Activated T-cell treated with anti-CD3 and anti-CD28 coated beads, Interleukin-2, amount 50 U/mL, for 72 hours (primary cell): Measurements from ENCODE around the gene MUC21. TPM values are rescaled to one million over a fixed set of nuclear protein-coding genes. Genes with fewer than 3 reads are reported as not detected.

Experiments
- ATAC-seq, 2 donors: fragments of 150-1000 bp; cut with Tn5 transposase; replicated peaks in 1 of 2; 2 replicates each; pipeline ENCODE4 v1.10.0; 2021; ENCODE audit warnings: moderate library complexity in 2 of 2, mild to moderate bottlenecking in 1 of 2
- DNase-seq, 2 donors: peaks; one replicate each; pipeline ENCODE4 v3.0.0; 2021 to 2022; ENCODE audit warnings: mixed read lengths in 1 of 2
- H3K27ac Mint-ChIP-seq: one replicate; pipeline ENCODE4 v1.8.0; 2022; ENCODE audit warnings: mild to moderate bottlenecking, moderate library complexity, mixed read lengths
- H3K27me3 Mint-ChIP-seq: one replicate; pipeline ENCODE4 v1.8.0; 2022; ENCODE audit warnings: low read depth, mixed read lengths
- H3K36me3 Mint-ChIP-seq, 2 donors: one replicate each; pipeline ENCODE4 v1.8.0; 2022; ENCODE audit warnings: mixed read lengths in 2 of 2, mild to moderate bottlenecking in 1 of 2; ENCODE audit not compliant: insufficient read depth in 2 of 2
- H3K4me1 Mint-ChIP-seq: one replicate; pipeline ENCODE4 v1.8.0; 2022; ENCODE audit warnings: low read depth, mixed read lengths
- H3K4me3 Mint-ChIP-seq, 2 donors: one replicate each; pipeline ENCODE4 v1.8.0; 2022; ENCODE audit warnings: mild to moderate bottlenecking in 2 of 2, mixed read lengths in 2 of 2, moderate library complexity in 2 of 2
- H3K9me3 Mint-ChIP-seq, 2 donors: one replicate each; pipeline ENCODE4 v1.8.0; 2022; ENCODE audit warnings: mixed read lengths in 2 of 2
- total RNA-seq, 2 donors: library from RNA; stranded (reverse); gene quantifications; one replicate each; pipeline ENCODE4 v1.2.3, GENCODE V29; 2022

MUC21 gene
- not detected for total RNA-seq

DNA sequence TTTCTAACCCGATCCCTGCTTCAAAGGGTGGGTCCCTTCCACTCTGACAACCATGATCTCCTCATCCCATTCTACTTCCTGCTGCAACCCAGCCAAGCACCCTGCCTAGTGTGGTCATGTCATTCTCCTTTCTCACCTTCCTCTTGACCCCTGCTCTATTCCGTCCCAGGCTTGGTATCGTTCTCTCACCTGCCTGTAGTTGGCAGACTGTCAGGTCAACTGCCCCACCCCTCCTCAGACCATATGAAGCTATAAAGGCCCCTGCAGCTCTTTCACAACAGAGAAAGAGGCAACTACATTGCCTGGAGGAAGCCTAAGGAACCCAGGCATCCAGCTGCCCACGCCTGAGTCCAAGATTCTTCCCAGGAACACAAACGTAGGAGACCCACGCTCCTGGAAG lies at the start of gene MUC21:
MUC21 (plus strand) TSS at position 280 of the 400 bp plus-strand sequence. CDS start 241 bp downstream, outside the sequence.
- Mint-ChIP-seq H3K9me3 (no peaks in the 10 kb centered on the region), H3K36me3 (no peaks in the 10 kb centered on the region), H3K4me3 (no peak within 1 kb of the TSS), H3K4me1 (peaks cover 22% of the 10 kb centered on the region), H3K27ac (no peak within 1 kb of the TSS), H3K27me3 (peaks cover 32% of the 10 kb centered on the region)
- ATAC-seq (no peak), DNase-seq (no peak)

DNA sequence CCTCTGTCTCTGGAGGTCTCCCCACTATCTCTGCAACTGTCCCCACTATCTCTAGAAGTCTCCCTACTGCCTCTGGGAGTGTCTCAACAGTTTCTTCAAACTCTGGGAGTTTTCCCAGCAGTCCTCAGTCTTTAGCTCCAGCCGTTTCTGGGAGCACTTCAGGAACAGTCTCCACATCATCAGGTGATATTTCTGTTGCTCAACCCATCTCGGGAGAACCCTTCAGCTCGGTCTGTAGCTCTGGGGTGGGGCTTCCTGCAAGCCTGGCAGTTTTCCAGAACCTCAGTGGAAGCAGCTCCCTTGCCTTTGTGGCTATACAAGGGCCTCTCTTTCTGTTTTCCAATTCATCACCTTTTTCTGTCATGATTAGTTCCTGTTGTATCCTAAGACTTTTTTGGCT lies 48.5 kb upstream of the MUC21 start:
- Mint-ChIP-seq H3K27me3 (peaks cover 7% of the 10 kb centered on the region), H3K9me3 (no peaks in the 10 kb centered on the region), H3K27ac (no peak overlapping the region), H3K4me1 (peaks cover 7% of the 10 kb centered on the region), H3K4me3 (no peak overlapping the region), H3K36me3 (no peaks in the 10 kb centered on the region)
- no peak for ATAC-seq
- no peak for DNase-seq

DNA sequence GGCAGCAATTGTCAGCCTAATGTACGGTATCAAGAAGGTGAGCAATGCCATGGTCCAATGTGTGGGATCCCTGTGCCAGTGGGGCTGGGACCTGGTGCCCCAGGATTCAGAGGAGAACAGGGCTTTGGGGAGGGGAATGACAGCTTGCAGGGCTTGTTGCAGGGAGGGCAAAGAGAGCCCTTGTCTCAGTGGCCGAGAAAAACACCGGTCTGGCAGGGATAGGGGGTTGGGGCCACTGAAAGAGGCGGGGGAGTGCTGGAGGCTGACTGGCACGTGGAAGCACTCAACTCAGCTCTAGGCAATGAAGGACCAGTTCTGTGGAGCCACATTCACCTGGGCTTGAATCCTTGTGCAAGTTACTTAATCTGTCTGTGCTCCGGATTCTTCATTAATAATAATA lies 46.3 kb upstream of the MUC21 start:
- Mint-ChIP-seq H3K27me3 (peaks cover 23% of the 10 kb centered on the region), H3K36me3 (no peaks in the 10 kb centered on the region), H3K4me3 (no peak overlapping the region), H3K27ac (no peak overlapping the region), H3K4me1 (peaks cover 7% of the 10 kb centered on the region), H3K9me3 (no peaks in the 10 kb centered on the region)
- DNase-seq (no peak), ATAC-seq (no peak)

DNA sequence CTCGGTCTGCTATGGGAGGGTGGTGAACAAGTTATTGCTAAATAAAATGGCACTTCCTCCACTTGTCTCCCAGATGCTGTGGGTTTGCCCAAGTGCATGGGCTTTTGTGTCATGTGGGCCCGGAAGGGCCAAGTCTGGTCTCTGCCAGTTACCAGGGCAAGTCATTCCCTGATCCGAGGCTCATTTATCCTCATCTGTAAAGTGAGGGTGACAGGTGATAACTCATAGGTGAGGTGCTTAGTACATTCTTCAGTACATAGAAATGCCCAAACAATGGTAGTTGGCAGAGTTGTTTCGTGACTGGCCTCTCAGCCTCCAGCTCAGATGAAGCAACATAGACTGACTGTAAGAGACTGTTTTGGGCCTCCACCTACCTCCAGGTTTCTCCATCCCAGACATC lies 44.8 kb upstream of the MUC21 start:
- Mint-ChIP-seq H3K9me3 (no peaks in the 10 kb centered on the region), H3K27me3 (peaks cover 38% of the 10 kb centered on the region), H3K4me3 (no peak overlapping the region), H3K36me3 (no peaks in the 10 kb centered on the region), H3K4me1 (peaks cover 17% of the 10 kb centered on the region), H3K27ac (no peak overlapping the region)
- DNase-seq (no peak), ATAC-seq (no peak)

DNA sequence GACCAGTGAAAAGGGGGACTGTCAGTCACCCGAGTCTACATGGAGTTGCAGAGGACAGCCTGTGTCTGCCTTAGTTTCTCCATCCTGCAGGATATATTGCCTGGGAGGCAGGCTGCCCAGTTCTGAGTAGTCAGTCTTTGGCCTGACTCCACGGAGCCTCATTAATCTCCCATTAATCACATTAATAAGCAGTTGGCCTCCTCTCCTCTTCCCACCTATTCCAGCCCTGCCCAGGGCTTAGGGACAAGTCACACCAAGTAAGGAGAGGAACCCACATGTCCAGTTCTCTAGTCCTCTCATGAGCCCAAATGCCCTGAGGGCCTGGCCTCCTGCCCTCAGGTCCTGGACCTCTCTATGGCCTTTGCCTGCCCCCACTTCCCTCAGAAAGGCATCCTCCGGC lies 44.0 kb upstream of the MUC21 start:
- H3K9me3 Mint-ChIP-seq, result no peaks in the 10 kb centered on the region
- peaks cover 45% of the 10 kb centered on the region for H3K27me3 Mint-ChIP-seq
- peaks cover 17% of the 10 kb centered on the region for H3K4me1 Mint-ChIP-seq
- H3K4me3 Mint-ChIP-seq, result no peak overlapping the region
- H3K36me3 Mint-ChIP-seq, result no peaks in the 10 kb centered on the region
- no peak overlapping the region for H3K27ac Mint-ChIP-seq
- DNase-seq (no peak), ATAC-seq (no peak)

DNA sequence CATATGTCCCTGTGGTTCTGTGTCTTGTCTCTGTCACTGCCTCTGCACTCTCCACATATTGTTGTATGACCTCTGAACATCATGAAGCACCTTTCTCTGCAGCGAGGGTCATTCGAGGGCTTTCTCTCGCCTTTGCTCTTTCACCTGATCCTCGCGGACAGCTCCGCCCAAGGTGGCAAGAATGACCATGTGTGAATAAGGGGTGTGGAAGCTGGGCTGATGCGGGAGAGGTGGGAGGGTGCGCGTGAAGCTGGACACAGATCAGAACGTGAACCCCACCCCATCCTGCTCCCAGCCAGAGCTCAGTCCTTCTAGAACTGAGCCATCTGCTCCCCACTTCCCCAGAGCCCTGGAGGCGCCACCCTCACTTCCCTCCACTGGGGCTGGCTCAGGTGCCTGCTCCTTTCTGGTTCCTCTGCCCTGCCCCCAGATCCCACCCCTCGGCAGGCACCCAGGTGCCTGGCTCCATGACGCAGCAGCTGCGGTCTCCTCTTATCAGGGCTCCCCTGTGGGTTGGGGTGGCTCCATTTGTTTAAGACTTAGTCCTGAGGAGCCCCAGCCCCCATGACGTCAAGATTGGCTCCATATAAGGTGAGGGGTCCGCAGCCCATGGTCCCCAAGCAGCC lies 43.0 kb upstream of the MUC21 start, which contains the start of gene MUCL3:
MUCL3 (plus strand) TSS at position 613 of the 626 bp plus-strand sequence. CDS start 27 bp downstream, outside the sequence.
- H3K4me1 Mint-ChIP-seq, result peaks cover 11% of the 10 kb centered on the region
- peaks cover 55% of the 10 kb centered on the region for H3K27me3 Mint-ChIP-seq
- no peaks in the 10 kb centered on the region for H3K9me3 Mint-ChIP-seq
- no peak for DNase-seq
- H3K27ac Mint-ChIP-seq, result no peak within 1 kb of the TSS
- no peak within 1 kb of the TSS for H3K4me3 Mint-ChIP-seq
- H3K36me3 Mint-ChIP-seq, result no peaks in the 10 kb centered on the region
- no peak for ATAC-seq

DNA sequence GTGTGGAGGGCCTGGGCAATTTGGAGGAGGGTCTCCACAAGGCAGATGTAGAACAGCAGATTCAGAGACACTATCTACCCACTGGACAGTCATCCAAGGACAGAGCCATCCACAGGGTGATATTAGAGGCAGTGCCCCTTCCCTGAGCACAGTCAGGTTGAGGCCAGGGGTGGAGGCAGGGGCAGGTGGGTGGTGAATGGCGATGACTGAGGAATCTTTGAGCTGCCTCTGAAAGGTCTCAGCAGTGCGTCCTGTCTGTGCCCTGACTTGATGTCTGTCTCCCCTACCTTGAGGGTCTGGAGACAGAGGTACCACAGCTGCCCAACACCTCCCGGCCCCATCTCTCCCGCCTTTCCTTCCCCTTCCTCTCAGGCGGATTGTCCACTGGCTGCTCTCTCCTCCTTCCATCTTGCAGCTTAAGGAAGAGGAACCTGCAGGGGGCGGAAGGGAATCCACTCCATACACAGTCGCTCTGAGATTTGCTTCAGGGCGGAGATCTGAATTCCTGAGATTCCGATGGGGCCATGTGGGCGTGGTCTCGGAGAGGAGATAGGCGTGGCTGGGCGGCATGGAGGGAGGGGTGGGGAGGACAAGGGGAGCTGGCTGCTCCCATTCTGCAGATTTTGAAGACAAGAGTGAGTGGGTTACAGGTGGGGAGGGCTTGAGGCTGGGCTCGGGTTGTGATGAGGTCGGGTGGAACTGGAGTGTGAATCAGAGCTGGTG lies 41.0 kb upstream of the MUC21 start:
- DNase-seq (no peak), ATAC-seq (no peak)
- H3K4me1 Mint-ChIP-seq, result peaks cover 10% of the 10 kb centered on the region
- H3K27me3 Mint-ChIP-seq, result peaks cover 67% of the 10 kb centered on the region
- no peaks in the 10 kb centered on the region for H3K36me3 Mint-ChIP-seq
- no peak overlapping the region for H3K27ac Mint-ChIP-seq
- no peaks in the 10 kb centered on the region for H3K9me3 Mint-ChIP-seq
- H3K4me3 Mint-ChIP-seq, result no peak overlapping the region

DNA sequence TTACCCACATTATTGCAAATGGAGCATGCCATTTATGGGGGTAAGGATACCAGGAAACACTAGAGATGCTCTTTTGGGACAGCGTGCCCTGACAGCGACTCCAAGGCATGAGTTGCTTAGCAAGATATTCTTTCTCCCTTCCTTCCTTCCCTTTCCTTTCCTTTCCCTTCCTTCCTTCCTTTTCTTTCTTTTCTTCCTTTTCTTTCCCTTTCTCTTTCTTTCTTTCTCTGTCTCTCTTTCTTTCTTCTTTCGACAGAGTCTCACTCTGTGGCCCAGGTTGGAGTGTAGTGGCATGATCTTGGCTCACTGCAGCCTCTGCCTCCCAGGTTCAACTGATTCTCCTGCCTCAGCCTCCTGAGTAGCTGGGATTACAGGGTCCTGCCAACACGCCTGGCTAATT lies 39.5 kb upstream of the MUC21 start:
- Mint-ChIP-seq H3K36me3 (no peaks in the 10 kb centered on the region), H3K27me3 (peaks cover 82% of the 10 kb centered on the region), H3K4me3 (no peak overlapping the region), H3K27ac (no peak overlapping the region), H3K9me3 (no peaks in the 10 kb centered on the region), H3K4me1 (peaks cover 10% of the 10 kb centered on the region)
- DNase-seq, result no peak
- no peak for ATAC-seq

DNA sequence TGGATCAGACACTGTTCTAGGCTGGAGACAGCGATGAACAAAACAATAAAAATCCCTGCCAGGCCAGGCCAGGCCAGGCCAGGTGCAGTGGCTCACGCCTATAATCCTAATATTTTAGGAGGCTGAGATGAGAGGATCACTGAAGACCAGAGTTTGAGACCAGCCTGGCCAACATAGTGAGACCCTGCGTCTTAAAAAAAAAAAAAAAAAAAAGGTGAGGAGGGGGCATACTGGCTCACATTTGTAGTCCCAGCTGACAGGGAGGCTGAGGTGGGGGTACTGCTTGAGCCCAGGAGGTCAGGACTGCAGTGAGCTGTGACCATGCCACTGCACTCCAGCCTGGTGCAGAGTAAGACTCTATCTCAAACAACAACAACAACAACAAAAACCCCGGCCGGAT lies 38.2 kb upstream of the MUC21 start:
- Mint-ChIP-seq H3K27ac (no peak overlapping the region), H3K27me3 (peaks cover 94% of the 10 kb centered on the region), H3K4me3 (no peak overlapping the region), H3K9me3 (peaks cover 6 to 7% of the 10 kb centered on the region in 2 donors), H3K4me1 (peaks cover 10% of the 10 kb centered on the region), H3K36me3 (peaks cover 0 to 4% of the 10 kb centered on the region in 2 donors)
- ATAC-seq (no peak), DNase-seq (no peak)

DNA sequence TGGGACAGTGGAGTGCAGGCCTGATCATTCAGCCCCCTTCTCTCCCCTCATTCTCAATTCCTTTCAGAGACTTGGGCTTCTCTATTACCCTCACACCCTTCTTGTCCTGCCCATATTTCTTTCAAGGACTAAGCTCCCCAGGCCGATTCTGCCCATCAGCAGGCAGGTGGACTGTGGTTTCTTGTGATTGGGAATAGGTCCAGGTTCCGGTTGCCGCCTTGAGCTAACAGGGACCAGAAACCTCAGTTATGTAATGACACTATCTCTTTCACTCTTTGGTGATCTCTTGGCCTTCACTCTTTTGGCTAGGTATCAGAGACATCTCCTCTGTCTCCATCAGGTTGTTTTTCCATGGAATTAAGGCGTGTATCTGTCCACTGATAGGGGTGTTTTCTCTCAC lies 36.3 kb upstream of the MUC21 start:
- Mint-ChIP-seq H3K27ac (no peak overlapping the region), H3K9me3 (peaks cover 9 to 15% of the 10 kb centered on the region in 2 donors), H3K27me3 (peaks cover 96% of the 10 kb centered on the region), H3K4me3 (no peak overlapping the region), H3K4me1 (peaks cover 19% of the 10 kb centered on the region), H3K36me3 (peaks cover 2 to 4% of the 10 kb centered on the region in 2 donors)
- ATAC-seq (no peak), DNase-seq (no peak)

DNA sequence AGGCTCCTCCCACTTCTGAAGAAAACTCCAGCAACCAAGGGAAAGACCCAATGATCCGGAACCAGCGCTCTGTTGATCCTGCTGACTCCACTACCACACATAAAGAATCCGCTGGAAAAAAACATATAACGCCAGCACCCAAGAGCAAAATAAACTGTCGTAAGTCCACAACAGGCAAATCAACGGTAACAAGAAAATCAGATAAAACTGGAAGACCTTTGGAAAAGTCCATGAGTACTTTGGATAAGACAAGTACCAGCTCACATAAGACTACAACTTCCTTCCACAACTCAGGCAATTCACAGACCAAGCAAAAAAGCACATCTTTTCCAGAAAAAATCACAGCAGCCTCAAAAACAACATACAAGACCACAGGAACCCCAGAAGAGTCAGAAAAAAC lies 34.7 kb upstream of the MUC21 start:
- no peak for ATAC-seq
- DNase-seq, result no peak
- H3K36me3 Mint-ChIP-seq, result peaks cover 2 to 4% of the 10 kb centered on the region in 2 donors
- peaks cover 14% of the 10 kb centered on the region for H3K4me1 Mint-ChIP-seq
- peaks cover 9 to 15% of the 10 kb centered on the region in 2 donors for H3K9me3 Mint-ChIP-seq
- H3K4me3 Mint-ChIP-seq, result no peak overlapping the region
- H3K27me3 Mint-ChIP-seq, result peaks cover 96% of the 10 kb centered on the region
- no peak overlapping the region for H3K27ac Mint-ChIP-seq

DNA sequence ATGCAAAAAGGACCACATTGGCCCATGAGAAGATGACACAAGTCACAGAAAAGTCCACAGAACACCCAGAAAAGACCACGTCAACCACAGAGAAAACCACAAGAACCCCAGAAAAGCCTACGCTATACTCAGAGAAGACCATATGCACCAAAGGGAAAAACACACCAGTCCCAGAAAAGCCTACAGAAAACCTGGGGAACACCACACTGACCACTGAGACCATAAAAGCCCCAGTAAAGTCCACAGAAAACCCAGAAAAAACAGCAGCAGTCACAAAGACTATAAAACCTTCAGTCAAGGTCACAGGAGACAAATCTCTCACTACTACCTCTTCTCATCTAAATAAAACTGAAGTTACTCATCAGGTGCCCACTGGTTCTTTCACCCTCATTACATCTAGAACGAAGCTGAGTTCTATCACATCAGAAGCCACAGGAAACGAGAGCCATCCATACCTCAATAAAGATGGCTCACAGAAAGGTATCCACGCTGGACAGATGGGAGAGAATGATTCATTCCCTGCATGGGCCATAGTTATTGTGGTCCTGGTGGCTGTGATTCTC lies 31.5 kb upstream of the MUC21 start:
- Mint-ChIP-seq H3K36me3 (peaks cover 2 to 4% of the 10 kb centered on the region in 2 donors), H3K4me3 (no peak overlapping the region), H3K9me3 (peaks cover 9 to 15% of the 10 kb centered on the region in 2 donors), H3K27me3 (peaks cover 76% of the 10 kb centered on the region), H3K4me1 (peaks cover 28% of the 10 kb centered on the region), H3K27ac (peak overlapping the region; percentile 36)
- ATAC-seq, result peak; percentile 62 to 64
- DNase-seq, result peak; percentile 4 to 20

DNA sequence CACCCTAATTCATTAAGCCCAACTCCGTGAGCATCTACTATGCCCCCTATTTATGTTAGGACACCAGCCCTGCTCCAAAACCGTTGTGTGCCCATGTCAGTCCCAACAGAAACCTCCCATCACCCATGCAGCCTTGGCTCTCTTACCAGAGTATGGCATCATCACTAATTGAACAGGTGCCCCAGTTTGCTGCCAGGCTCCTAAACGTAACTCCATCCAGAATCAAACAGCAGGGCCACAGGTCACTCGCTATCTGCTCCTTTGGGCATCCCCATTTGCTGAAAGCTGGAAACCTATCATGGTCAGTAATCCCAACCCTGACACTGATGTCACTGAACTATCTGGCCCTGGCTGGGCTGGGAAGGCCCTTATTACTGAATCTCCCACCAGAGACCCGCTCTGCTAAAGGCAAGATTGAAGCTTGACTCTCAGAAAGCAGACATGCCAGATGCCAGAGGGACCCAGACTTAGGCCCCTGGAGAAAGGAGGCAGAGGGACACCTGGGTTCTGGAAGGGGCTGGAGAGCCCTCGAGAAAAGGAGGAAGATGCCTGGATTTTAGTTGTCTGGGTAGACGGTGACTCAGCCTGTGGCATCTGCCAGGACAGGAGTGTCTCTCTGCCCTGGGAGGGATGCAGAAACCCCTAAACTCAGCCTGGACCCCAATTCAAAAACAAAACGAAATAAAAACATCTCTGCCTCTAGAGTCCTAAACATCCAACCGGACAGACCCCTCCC lies 28.7 kb upstream of the MUC21 start:
- H3K27ac Mint-ChIP-seq, result no peak overlapping the region

More for the DNA sequence above, 28.7 kb upstream of the MUC21 start:
- peaks cover 2% of the 10 kb centered on the region in 2 donors for H3K36me3 Mint-ChIP-seq
- H3K4me3 Mint-ChIP-seq, result peak overlapping the region; percentile 74 to 76
- ATAC-seq (no peak), DNase-seq (no peak)
- peaks cover 59% of the 10 kb centered on the region for H3K27me3 Mint-ChIP-seq
- peaks cover 7 to 12% of the 10 kb centered on the region in 2 donors for H3K9me3 Mint-ChIP-seq
- H3K4me1 Mint-ChIP-seq, result peaks cover 33% of the 10 kb centered on the region
